ENCODE measurements around the gene BDH1.

DNA sequence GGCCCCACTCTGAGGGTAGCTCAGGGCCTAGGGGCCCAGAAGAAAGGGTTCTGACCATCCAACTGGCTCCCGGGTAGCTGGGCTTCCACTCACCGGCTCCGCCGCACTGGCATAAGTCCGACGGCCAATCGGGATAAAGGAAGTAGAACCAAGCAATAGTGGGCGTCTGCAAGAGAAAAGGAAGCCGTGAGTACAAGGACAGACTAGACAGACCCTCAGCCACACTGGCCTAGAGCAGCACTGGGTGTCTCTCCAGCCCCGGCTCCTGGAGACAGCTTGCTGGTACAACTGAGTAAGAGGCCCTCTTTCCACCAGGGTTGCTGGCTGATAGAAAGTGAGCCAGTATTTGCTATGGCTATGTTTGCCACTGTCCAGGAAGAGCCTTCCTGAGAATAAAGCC lies 22.4 kb downstream of the BDH1 start:
- TF ChIP-seq, protein P1, sequence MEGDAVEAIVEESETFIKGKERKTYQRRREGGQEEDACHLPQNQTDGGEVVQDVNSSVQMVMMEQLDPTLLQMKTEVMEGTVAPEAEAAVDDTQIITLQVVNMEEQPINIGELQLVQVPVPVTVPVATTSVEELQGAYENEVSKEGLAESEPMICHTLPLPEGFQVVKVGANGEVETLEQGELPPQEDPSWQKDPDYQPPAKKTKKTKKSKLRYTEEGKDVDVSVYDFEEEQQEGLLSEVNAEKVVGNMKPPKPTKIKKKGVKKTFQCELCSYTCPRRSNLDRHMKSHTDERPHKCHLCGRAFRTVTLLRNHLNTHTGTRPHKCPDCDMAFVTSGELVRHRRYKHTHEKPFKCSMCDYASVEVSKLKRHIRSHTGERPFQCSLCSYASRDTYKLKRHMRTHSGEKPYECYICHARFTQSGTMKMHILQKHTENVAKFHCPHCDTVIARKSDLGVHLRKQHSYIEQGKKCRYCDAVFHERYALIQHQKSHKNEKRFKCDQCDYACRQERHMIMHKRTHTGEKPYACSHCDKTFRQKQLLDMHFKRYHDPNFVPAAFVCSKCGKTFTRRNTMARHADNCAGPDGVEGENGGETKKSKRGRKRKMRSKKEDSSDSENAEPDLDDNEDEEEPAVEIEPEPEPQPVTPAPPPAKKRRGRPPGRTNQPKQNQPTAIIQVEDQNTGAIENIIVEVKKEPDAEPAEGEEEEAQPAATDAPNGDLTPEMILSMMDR (optimal IDR thresholded peaks at IDR 0.05 in 1 of 3, IDR thresholded peaks at IDR 0.05 in 1 of 3, conservative IDR thresholded peaks at IDR 0.05 in 1 of 3; ENCODE audit: extremely low read depth in 1 of 3, insufficient read depth in 2 of 3, low read length in 3 of 3), result no peak
- no peak for TF ChIP-seq EZH2 (IDR thresholded peaks at IDR 0.05; ENCODE audit: low read length)
